Endothelial cell of umbilical vein (primary cell): Measurements from ENCODE around the gene NDUFAF8. TPM values are rescaled to one million over a fixed set of nuclear protein-coding genes. Genes with fewer than 3 reads are reported as not detected.

Experiments
- BruUV-seq: library from RNA; stranded (reverse); fragments of 400-500 nt; replicated peaks from 2 replicates; lab custom pipeline; 2021; lab: Mats Ljungman, UMichigan
- CTCF ChIA-PET: fragments of 300-600, 350-600 bp; sonication (Branson Sonifier 250); formaldehyde crosslinking; loops from one replicate; lab custom pipeline; 2021; ENCODE audit warnings: antibody characterized with exemption, inconsistent platforms; lab: Charles Lee
- POLR2A ChIA-PET: fragments of 300-600, 350-600 bp; sonication (Branson Sonifier 250); formaldehyde crosslinking; loops from one replicate; lab custom pipeline; 2021; ENCODE audit warnings: antibody characterized with exemption, inconsistent platforms; lab: Charles Lee
- DNase-seq: peaks from one replicate; pipeline ENCODE4 v3.0.0-alpha.2; 2011; ENCODE audit warnings: low read depth, low spot score
- FAIRE-seq: peaks from 2 replicates; lab custom pipeline; 2011; peaks lifted over from hg19 to GRCh38; lab: Jason Lieb, UNC
- H2AFZ ChIP-seq: 2 replicates; pipeline ENCODE4 v1.6.0; 2012; ENCODE audit warnings: low read depth, low read length, control low read depth, inconsistent platforms
- H3K27ac ChIP-seq: 2 replicates; pipeline ENCODE4 v1.5.1; 2011; ENCODE audit warnings: low read depth, mild to moderate bottlenecking, control low read depth, low read length, moderate library complexity; ENCODE audit not compliant: insufficient read depth
- H3K27me3 ChIP-seq, 2 experiments: 2 replicates each; pipeline versions ENCODE4 v1.6.0 to v1.6.1; 2011; ENCODE audit warnings: low read length in 2 of 2, mixed read lengths in 1 of 2; ENCODE audit not compliant: control insufficient read depth in 2 of 2, insufficient read depth in 2 of 2
- H3K36me3 ChIP-seq, 2 experiments: 2 replicates in 1 of 2; 3 replicates in 1 of 2; pipeline ENCODE4 v1.5.1; 2011; ENCODE audit warnings: low read length in 2 of 2, mild to moderate bottlenecking in 1 of 2, moderate library complexity in 1 of 2; ENCODE audit not compliant: control insufficient read depth in 2 of 2, insufficient read depth in 2 of 2; ENCODE audit errors: extremely low read depth in 1 of 2
- H3K4me1 ChIP-seq: 3 replicates; pipeline ENCODE4 v1.5.1; 2011; ENCODE audit warnings: mild to moderate bottlenecking, low read length; ENCODE audit not compliant: control insufficient read depth, insufficient read depth; ENCODE audit errors: extremely low read depth
- H3K4me2 ChIP-seq: 2 replicates; pipeline ENCODE4 v1.6.1; 2011; ENCODE audit warnings: low read length, control low read depth, mixed read lengths; ENCODE audit not compliant: insufficient read depth
- H3K4me3 ChIP-seq, 3 experiments: fragments of 200-600 bp in 1 of 3; sonication (generic), shearing (Covaris generic) in 1 of 3; replicated peaks in 1 of 3; 2 replicates each; pipeline ENCODE4 v1.5.1; 2011 to 2016; ENCODE audit warnings: control low read depth in 3 of 3, low read length in 3 of 3, mild to moderate bottlenecking in 2 of 3, inconsistent platforms in 1 of 3, low read depth in 1 of 3, moderate library complexity in 1 of 3; ENCODE audit not compliant: insufficient read depth in 1 of 3
- H3K79me2 ChIP-seq: 2 replicates; pipeline ENCODE4 v1.6.0; 2012; ENCODE audit warnings: low read length, inconsistent platforms; ENCODE audit not compliant: control insufficient read depth, insufficient read depth
- H3K9ac ChIP-seq: replicated peaks from 2 replicates; pipeline ENCODE3; 2011; ENCODE audit warnings: low read length, control low read depth; ENCODE audit not compliant: insufficient read depth; ENCODE audit errors: extremely low read depth
- H3K9me1 ChIP-seq: replicated peaks from 3 replicates; pipeline ENCODE4 v1.6.0; 2011; ENCODE audit warnings: mild to moderate bottlenecking, low read length; ENCODE audit not compliant: control insufficient read depth, insufficient read depth; ENCODE audit errors: extremely low read depth
- H3K9me3 ChIP-seq: replicated peaks from 2 replicates; pipeline ENCODE4 v1.5.1; 2012; ENCODE audit warnings: low read length, inconsistent platforms; ENCODE audit not compliant: control insufficient read depth, insufficient read depth
- H4K20me1 ChIP-seq: replicated peaks from 2 replicates; pipeline ENCODE3; 2011; ENCODE audit warnings: mild to moderate bottlenecking, low read length; ENCODE audit not compliant: control insufficient read depth, insufficient read depth; ENCODE audit errors: extremely low read depth
- CTCF ChIP-seq, 2 donors: IDR thresholded peaks; 1 replicate in 1 of 2; 2 replicates in 1 of 2; pipeline ENCODE4 v1.5.1; 2011; ENCODE audit warnings: low read length in 2 of 2, mild to moderate bottlenecking in 2 of 2, moderate library complexity in 2 of 2, control low read depth in 1 of 2, inconsistent platforms in 1 of 2, low read depth in 1 of 2; ENCODE audit not compliant: insufficient read depth in 1 of 2; ENCODE audit errors: extremely low read depth in 1 of 2
- EZH2 ChIP-seq: IDR thresholded peaks from 2 replicates; pipeline ENCODE4 v1.6.1; 2012; ENCODE audit warnings: borderline replicate concordance, low read depth, mild to moderate bottlenecking, moderate library complexity, low read length, inconsistent platforms; ENCODE audit not compliant: severe bottlenecking
- FOS ChIP-seq: IDR thresholded peaks from 2 replicates; pipeline ENCODE4 v1.6.1; 2011; ENCODE audit warnings: mild to moderate bottlenecking, low read length, moderate library complexity, borderline replicate concordance; ENCODE audit not compliant: insufficient read depth
- GATA2 ChIP-seq: IDR thresholded peaks from 2 replicates; pipeline ENCODE4 v1.7.0; 2011; ENCODE audit warnings: low read depth, mild to moderate bottlenecking, moderate library complexity, mixed read lengths, low read length; ENCODE audit not compliant: insufficient read length, insufficient read depth
- JUN ChIP-seq: IDR thresholded peaks from 2 replicates; pipeline ENCODE4 v1.6.1; 2011; ENCODE audit warnings: borderline replicate concordance, low read depth; ENCODE audit not compliant: insufficient read length, insufficient read depth
- MAX ChIP-seq: IDR thresholded peaks from 2 replicates; pipeline ENCODE4 v1.6.1; 2011; ENCODE audit not compliant: insufficient read depth, insufficient read length
- MYC ChIP-seq: IDR thresholded peaks from one replicate; pipeline ENCODE4 v1.6.1; 2011; ENCODE audit warnings: mild to moderate bottlenecking, low read depth, low read length
- POLR2A ChIP-seq: IDR thresholded peaks from 2 replicates; pipeline ENCODE4 v1.6.1; 2012; ENCODE audit warnings: low read depth, mild to moderate bottlenecking, control low read depth, low read length
- POLR2AphosphoS5 ChIP-seq: IDR thresholded peaks from 2 replicates; pipeline ENCODE4 v1.6.1; 2012; ENCODE audit warnings: low read depth, mild to moderate bottlenecking, control low read depth, low read length, moderate library complexity; ENCODE audit not compliant: insufficient read depth
- dilution Hi-C: fragments of 300-500 bp; cut with MboI; formaldehyde crosslinking; loops from one replicate; pipeline ENCODE4 v1.15.0; 2019; ENCODE audit warnings: low sequenced_read_pairs; ENCODE audit not compliant: extremely low pct_ligation_motif_present
- intact Hi-C: fragments of 100-400 bp; cut with micrococcal nuclease; formaldehyde crosslinking; loops from one replicate; pipeline ENCODE4 v1.10.0; 2022
- polyA plus RNA-seq, 4 experiments: library from polyadenylated mRNA; depleted of rRNA in 3 of 4; stranded (reverse) in 3 of 4; unstranded in 1 of 4; fragments of >200 nt; gene quantifications; 2 replicates each; pipeline versions ENCODE4 v1.2.1 to v1.2.3, GENCODE V29; 2011 to 2012; ENCODE audit warnings: missing spikeins in 1 of 4
- total RNA-seq: library from RNA; stranded (reverse); gene quantifications from 2 replicates; pipeline ENCODE4 v1.2.3, GENCODE V29; 2021

Gene NDUFAF8
- total and polyA plus RNA-seq, 2 donors (not counting 3 experiments of a cell fraction or from before 2014, with no cell fraction given), result 61.5 to 83.9 TPM

GRCh38 chr17:81232616-81233241 is 6.4 kb upstream of the NDUFAF8 start:
- Histone ChIP-seq H3K27me3 (no peaks in the 10 kb centered on the region), H3K36me3 (peaks cover 0 to 41% of the 10 kb centered on the region in 2 experiments), H3K9me1 (no peaks in the 10 kb centered on the region), H3K4me1 (no peaks in the 10 kb centered on the region), H3K9me3 (no peaks in the 10 kb centered on the region), H3K4me3 (no peak overlapping the region), H3K27ac (no peak overlapping the region), H2AFZ (no peak overlapping the region), H3K9ac (no peak overlapping the region), H4K20me1 (no peaks in the 10 kb centered on the region), H3K4me2 (no peak overlapping the region), H3K79me2 (peaks cover 2% of the 10 kb centered on the region)
- intact Hi-C loops, result no loop called here
- DNase-seq (no peak), FAIRE-seq (no peak)
- ChIA-PET POLR2A (no interaction called here), CTCF (interaction anchor here (1.2 kb wide), 2 partner anchors 10 to 90 kb away, joined by 3 read pairs; partner anchors contain the start of gene CEP131)
- no peak for TF ChIP-seq EZH2
- no peak for TF ChIP-seq POLR2A
- no peak for TF ChIP-seq JUN
- no peak for TF ChIP-seq FOS
- BruUV-seq, result no TSS peak
- dilution Hi-C loops, result no loop called here

- no peak overlapping the region for H3K27ac ChIP-seq
- POLR2A ChIA-PET, result no interaction called here
- CTCF ChIA-PET, result no interaction called here
- H3K79me2 ChIP-seq, result peaks cover 5% of the 10 kb centered on the region
- no peaks in the 10 kb centered on the region for H3K27me3 ChIP-seq
- no peaks in the 10 kb centered on the region for H3K9me3 ChIP-seq
- H3K4me2 ChIP-seq, result no peak overlapping the region
- H3K4me1 ChIP-seq, result no peaks in the 10 kb centered on the region
- dilution Hi-C loops, result no loop called here
- H2AFZ ChIP-seq, result no peak overlapping the region
- FAIRE-seq (no peak), DNase-seq (no peak)
- no peak overlapping the region for H3K4me3 ChIP-seq
- peaks cover 0 to 41% of the 10 kb centered on the region in 2 experiments for H3K36me3 ChIP-seq
- H4K20me1 ChIP-seq, result no peaks in the 10 kb centered on the region
- TF ChIP-seq JUN (no peak), CTCF (IDR thresholded peaks at IDR 0.05; ENCODE audit: extremely low read depth in 1 of 2, insufficient read depth in 1 of 2, low read depth in 1 of 2, low read length in 2 of 2) (no peak), MYC (no peak), FOS (no peak), EZH2 (no peak), POLR2A (no peak), GATA2 (no peak), MAX (no peak), POLR2AphosphoS5 (no peak)
- BruUV-seq, result no TSS peak
- no peaks in the 10 kb centered on the region for H3K9me1 ChIP-seq
- no peak overlapping the region for H3K9ac ChIP-seq
- intact Hi-C loops, result no loop called here
These were observed 5.8 kb upstream of the NDUFAF8 start for GRCh38 chr17:81233316-81233715.
